ENCODE measurements around the gene SLC35A1.

The SLC35A1 gene

DNA sequence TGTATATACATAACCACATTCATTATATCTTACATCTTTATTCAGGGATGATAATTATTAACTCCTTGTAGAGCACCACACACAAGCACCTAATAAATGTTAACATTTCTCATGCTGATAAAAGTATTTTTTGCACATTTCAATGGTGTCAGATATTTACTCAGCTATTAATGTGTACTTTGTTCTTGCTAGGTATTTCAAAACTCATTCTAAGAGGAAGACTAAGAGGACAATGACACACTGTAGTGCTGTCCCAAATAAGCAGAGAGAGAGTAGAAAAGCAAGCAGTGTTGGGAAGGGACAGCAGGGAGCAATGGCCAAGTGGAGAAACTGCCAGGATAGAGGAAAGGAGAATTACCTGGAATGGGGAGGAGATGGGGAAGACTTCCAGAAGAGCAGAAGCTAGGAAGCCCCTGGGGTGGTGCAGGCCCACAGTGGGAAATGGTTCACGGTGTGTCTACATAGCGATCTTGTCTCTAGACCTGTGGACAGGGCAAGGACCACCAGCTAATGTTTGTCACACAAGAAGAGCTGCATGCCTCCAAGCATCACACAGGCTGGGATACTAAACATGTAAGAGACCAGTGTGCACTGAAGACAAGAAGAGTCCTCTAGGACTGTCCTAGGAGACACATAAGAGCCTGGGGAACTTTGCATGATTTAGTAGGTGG is 61.7 kb downstream of the SLC35A1 start:
- no peak for DNase-seq

DNA sequence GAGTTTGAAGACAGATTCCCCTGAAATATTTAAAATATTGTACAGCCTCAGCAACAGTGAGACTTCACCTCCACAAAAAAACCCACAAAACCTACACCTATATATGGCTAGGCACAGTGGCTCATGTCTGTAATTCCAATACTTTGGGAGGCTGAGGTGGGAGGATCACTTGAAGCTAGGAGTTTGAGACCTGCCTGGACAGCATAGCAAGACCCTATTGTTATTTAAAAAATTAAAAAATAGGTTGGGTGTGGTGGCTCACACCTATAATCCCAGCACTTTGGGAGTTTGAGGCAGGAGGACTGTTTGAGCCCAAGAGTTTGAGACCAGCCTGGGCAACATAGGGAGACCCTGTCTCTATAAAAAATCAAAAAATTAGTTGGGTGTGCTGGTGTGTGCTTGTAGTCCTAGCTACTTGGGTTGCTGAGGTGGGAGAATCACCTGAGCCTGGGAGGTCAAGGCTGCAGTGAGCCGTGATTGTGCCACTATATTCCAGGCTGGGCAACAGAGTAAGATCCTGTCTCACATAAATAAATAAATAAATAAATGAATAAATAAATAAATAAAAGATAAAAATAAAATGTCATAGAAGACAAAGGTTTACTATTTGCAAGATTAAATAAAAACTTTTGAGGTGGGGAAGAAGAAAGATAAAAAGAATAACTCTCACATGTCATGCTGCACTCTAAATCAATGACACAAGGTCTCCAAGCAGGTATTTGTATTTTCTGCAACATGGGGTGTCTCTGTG is 65.9 kb downstream of the SLC35A1 start:
- no peak for DNase-seq

GRCh38 chr6:87539554-87539953 is 66.8 kb downstream of the SLC35A1 start:
- DNase-seq, result no peak

DNA sequence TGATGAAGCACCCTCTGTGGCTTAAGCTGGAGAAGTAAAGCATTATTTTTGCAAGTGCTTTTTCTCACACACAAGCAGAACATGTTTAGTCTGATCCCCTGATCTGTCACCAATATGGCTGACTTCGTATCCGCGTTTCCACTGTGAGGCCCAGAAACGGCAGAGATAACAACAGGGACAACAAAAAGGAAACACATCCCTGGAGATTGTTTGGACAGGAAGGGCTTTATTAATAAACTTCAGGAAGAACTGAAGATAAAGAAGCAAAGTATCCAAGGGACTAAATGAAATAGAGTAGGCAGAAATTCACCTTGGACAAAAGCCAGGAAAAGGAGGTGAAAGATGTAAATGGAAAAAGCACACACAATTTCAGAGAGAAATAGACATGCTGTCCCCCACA is 67.8 kb downstream of the SLC35A1 start:
- no peak for DNase-seq

- DNase-seq, result no peak
Observed at GRCh38 chr6:87541041-87541440, 68.3 kb downstream of the SLC35A1 start.

GRCh38 chr6:87541744-87542143 is 69.0 kb downstream of the SLC35A1 start:
- no peak for DNase-seq

- DNase-seq, result no peak
Observed at GRCh38 chr6:87543696-87544473, 71.1 kb downstream of the SLC35A1 start.

DNA sequence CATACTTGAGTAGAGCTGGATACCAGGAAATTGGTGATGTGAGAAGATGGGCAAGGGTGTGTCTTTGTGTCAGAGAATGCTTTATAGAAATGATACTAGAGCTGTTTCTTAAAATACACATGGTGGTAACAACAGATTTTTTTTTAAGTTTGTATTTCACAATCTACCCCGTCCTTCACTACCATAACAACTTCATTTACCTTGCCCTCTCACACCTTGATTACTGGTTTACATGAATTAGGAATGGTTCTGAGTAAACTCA is 71.6 kb downstream of the SLC35A1 start:
- no peak for DNase-seq

GRCh38 chr6:87551799-87552198 is 79.0 kb downstream of the SLC35A1 start:
- DNase-seq, result no peak

DNA sequence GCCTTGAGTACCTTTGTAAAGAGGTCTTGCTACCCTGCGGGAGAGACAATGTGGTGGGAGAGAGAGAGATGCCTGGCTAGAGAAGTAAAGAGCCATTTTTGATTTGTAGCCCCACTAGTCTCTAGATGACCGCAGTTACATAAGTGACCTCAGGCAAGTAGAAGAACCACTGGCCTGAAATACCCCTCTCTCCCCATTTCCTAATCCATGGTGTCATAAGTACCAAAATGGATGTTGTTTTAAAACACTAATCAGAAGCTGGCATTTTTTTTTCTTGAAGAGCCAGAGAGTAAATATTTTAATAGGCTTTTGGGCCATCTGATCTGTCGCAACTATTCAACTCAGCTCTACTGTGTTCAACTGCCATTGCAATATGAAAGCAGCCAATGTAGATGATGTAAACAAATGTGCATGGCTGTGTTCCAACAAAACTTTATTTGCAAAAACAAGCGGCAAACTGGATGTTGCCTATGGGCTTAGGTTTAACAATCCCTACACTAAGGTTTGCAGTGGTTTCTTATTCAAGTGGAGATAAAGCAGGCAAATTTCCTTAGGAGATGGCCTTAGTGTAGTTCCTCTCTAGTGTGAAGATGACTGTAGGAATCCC is 80.5 kb downstream of the SLC35A1 start:
- no peak for DNase-seq

DNA sequence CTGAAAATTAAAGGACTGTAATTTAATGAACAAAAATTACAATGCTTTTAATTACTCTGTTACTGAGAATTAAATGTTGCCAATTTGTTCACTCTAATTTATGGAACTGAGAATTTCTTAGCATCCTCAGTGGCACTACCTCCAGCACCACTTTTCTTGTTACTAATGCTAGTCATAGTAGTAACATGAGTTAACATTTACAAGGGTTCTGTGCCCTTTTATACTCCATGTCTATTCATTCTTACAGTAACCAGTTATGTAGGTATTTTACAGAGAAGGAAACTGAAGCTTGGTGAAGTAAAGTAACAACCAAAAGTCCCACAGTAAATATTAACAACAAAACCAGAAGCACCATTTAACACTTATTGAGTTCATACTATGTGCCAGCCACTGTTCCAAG is 82.7 kb downstream of the SLC35A1 start:
- DNase-seq, result no peak

- DNase-seq, result no peak
Observed at GRCh38 chr6:87558446-87558845, 85.7 kb downstream of the SLC35A1 start.

DNA sequence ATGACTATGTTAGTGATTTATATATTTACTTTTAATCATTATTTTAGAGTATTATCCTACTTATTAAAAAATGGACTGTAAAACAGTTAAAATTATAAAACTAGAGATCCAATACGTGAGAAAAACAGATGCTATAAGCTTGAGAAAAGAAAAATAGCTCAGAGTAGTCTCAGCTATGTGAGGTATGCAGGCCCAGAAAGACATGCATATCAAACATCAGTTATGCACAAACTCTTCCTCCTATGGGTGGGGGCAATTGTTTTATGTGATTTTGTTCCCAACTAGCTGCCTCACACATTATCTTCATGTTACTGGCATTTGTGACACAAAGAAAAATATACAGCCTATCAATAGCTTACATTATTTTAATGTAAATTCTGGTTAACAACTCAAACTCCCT is 88.2 kb downstream of the SLC35A1 start:
- no peak for DNase-seq
